ENCODE results near the gene PRLR.

DNA sequence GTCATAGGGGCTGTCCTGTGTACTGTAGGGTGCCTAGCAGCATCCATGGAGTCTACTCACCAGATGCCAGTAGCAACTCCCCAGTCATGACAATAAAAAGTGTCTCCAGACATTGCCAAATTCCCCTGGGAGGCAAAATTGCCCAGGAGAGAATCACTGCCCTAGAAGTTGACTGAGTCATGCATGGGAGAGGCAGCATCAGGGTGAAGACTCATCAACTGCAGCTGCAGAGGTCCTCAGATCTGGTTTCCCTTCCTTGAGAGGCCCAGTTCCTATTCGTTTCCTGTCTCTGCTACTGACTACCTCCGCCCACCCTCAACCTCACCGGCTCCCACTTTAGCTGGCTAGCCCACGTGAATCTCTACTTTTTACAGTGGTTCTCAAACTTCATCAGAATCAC, 93.9 kb downstream of the PRLR start:
- no peak for TF ChIP-seq EP300 (IDR thresholded peaks at IDR 0.05; ENCODE audit: borderline replicate concordance)
- no peak for TF ChIP-seq CREB1 (IDR thresholded peaks at IDR 0.05; ENCODE audit: low read depth)
- no peak for TF ChIP-seq TCF12 (IDR thresholded peaks at IDR 0.05; ENCODE audit: low read depth)

Data from Ishikawa (cell line).